HG03521 (cell line): ENCODE results near the gene PITPNM1.
"Not testable (repeated sequence)": the region's sequence is repeated elsewhere in the genome, so short reads cannot be mapped to it uniquely, and the experiment has no call there.

Experiments used
- ATAC-seq: cut with Tn5 transposase; IDR thresholded peaks from one replicate; pipeline ENCODE4 v1.9.1; 2021; ENCODE audit warnings: mild to moderate bottlenecking, moderate library complexity; ENCODE audit not compliant: unreplicated experiment

The PITPNM1 gene

DNA sequence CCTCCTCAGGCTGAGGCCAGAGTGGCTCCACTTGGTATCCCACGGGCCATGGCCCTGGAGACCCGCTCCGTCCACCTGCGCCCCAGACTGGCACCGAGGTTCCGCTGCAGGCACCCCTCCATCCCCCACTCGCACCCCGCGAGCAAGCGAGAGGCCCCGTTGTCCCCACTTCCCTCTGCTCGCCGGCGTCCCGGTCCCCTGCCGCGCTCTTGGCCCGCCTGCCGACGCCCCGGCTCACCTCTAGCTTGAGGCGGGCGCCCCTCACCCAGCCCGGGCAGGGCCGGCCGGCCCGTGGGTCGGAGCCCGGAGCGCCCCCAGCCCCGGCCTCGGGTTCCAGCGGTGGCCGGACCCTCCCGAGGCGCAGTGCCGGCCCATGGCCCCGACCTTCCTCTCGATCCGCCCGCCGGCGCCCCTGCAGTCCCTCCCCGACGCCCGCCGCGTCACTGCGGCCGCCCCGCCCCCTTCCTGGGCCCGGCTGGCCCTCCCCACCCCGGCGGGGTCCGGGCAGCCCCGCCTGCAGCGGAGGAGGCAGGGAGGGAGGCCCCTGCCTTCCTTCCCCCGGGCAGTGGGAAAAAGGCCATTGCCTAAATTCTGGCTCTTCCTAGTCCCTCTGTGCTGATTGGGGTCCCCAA, at the start of gene PITPNM1:
TSS of gene PITPNM1 (minus strand) at position 414 of the 632 bp plus-strand sequence. CDS start 1,183 bp downstream, outside the sequence.
- no peak for ATAC-seq

DNA sequence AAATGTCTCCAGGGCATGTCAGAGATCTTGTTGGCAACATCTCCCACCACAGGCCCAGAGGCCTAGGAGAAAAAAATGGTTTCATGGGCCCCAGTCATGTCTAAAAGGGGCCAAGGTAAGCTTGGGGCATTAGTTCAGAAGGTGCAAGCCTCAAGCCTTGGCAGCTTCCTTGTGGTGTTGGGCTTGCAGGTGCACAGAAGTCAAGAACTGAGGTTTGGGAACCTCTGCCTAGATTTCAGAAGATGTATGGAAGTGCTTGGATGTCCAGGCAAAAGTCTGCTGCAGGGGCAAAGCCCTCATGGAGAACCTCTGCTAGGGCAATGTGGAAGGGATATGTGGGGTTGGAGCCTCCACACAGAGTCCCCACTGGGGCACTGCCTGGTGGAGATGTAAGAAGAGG, 46.5 kb upstream of the PITPNM1 start:
- ATAC-seq: not testable (repeated sequence)

GRCh38 chr11:67551127-67551526, 46.0 kb upstream of the PITPNM1 start:
- ATAC-seq: no peak

DNA sequence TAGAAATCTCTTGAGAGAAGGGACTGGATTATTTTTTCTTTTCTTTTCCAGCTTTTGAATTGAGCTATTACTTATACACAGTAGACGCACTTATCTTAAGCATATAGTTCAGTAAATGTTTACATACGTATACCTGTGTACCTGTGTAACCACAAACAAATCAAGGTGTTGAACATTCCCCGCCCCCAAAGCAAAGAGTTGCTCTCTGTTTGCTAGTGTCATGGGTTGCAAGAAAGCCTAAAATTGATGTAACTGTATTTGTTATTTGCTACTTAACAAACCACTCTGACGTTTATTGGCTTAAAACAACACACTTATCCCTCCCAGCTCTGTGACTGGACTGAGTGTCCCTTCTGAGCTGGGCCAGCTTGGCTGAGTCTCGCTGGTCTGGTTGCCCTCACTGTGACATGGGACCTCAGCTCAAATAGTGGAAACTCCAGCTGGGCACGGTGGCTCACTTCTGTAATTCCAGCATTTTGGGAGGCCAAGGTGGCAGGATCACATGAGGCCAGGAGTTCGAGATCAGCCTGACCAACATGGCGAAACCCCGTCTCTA, 43.5 kb upstream of the PITPNM1 start:
- no peak for ATAC-seq

DNA sequence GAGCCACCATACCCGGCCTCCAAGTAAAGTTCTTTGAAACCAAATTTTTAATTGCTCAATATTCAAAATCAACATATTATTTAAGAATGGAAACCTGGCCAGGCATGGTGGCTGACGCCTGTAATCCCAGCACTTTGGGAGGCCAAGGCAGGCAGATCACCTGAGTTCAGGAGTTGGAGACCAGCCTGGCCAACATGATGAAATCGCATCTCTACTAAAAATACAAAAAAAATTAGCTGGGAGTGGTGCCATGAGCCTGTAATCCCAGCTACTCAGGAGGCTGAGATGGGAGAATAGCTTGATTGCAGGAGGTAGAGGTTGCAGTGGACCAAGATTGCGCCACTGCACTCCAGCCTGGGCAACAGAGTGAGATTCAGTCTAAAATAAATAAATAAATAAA, 42.9 kb upstream of the PITPNM1 start:
- ATAC-seq: not testable (repeated sequence)

GRCh38 chr11:67545280-67545679, 40.1 kb upstream of the PITPNM1 start:
- no peak for ATAC-seq

DNA sequence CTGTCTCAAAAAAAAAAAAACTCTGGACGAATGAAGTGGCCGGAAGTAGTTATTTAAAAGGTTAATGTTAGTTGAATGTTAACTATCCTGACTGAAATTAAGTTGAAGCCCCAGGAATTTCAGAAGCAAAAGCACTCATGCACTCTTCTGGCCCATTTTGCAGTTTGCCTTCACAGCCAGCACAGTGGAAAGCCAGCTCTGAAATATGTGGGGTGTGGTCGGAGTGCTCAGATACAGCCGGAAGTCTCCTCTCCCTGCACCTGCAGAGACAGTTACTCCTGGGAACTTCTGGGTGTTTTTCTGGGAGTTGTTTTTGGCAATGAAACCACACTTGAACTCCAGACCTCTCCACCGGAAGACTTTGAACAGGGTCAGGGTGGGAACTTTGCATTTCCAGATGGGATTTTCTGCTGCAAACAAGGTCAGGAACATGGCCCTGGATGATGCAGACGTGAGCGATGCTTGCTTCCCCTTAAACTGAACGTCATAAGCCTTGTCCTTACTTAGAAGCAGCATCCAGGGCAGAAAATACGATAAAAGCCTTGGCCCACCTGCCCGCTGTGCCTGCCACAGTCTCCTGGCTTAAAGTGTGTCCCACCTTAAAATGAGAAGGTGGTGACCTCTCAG, 39.6 kb upstream of the PITPNM1 start:
- ATAC-seq: no peak

GRCh38 chr11:67543585-67543984, 38.4 kb upstream of the PITPNM1 start:
- no peak for ATAC-seq

DNA sequence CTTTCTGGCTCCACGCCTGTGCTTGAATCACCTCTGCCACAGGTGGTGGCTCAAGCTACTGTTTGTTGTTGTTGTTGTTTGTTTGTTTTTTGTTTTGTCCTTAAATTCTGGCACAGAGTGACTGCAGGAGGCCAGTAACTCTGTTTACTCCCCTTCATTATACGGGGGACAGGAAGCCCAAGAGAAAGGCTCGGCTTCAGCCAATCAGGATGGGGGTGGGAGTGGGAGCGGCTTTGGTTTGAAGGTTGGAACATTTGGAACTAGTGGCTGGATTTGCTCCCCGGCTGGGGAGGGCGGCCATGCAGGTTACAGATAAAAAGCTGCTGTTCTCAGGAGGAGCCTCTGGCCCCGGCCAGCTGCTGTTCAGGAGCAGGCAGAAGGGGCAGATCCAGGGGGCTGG, 37.8 kb upstream of the PITPNM1 start:
- no peak for ATAC-seq

DNA sequence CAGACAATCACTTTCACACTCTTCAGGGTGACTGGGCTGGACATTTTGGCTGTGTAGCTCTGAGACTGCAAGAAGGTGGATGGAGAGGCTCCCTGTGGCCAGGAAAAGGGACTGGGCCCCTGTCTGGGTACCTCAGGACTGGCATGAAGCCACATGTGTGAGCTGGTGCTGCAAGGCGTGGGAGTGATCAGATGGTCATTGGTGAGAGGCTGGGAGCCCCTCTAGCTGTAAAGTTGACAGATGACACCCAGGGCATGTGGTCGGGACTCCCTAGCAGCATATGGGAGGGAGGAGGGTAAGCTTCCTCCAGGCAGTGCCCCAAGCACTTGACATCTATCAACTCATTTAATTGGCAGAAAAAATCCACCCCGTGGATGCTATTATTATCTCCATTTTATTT, 37.0 kb upstream of the PITPNM1 start:
- ATAC-seq: no peak

DNA sequence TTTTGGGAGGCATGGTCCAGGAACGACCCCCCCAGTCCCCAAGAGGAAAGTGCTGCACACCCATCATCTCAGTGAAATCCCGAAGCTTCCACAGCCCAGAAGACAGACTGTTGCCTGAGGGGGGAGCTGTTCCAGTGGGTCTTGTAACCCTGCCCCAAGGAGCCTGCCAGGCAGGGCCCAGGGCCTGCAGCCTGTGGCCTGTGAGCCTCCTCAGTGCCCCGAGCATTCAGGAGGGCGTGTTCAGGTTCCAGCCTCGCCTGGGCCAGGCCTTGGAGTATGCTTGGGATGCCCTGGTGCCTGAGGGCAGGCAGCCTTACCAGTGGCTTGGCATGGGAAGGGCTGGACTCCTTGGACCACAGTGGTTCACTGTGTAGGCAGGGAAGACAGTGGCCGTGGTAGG, 36.0 kb upstream of the PITPNM1 start:
- no peak for ATAC-seq

GRCh38 chr11:67539550-67539949, 34.4 kb upstream of the PITPNM1 start:
- ATAC-seq: no peak

DNA sequence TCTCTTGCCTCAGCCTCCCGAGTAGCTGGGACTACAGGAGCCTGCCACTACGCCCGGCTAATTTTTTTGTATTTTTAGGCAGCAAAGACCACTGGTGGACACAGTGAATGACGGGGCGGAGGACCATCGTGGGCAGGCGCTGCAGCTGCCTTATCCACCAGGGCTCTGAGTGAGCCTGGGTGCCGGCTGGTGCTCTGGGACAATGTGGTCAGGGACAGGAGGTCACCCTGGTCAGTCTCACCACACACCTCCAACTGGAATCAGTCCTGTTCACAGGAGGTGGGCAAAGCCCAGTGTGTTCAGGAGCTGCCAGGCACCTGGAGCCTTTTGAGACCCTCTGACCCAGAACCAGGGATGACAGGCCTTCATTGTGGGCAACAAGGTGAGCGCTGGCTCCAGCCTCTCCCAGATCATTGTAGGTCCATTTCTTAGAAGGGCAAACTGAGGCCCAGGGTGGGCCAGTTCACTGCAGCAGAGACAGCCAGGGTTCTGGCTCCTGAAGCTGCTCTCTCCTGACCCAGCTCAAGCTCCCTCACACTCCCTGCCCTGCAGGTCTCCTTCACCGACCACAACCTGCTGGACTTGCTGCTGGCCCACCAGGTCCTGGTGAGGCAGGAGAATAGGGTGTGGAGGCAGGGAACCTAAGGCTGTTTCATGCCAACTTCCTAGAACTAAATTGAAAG, 33.8 kb upstream of the PITPNM1 start:
- ATAC-seq: no peak

- ATAC-seq: no peak
These were observed 33.1 kb upstream of the PITPNM1 start for GRCh38 chr11:67538306-67538705.

DNA sequence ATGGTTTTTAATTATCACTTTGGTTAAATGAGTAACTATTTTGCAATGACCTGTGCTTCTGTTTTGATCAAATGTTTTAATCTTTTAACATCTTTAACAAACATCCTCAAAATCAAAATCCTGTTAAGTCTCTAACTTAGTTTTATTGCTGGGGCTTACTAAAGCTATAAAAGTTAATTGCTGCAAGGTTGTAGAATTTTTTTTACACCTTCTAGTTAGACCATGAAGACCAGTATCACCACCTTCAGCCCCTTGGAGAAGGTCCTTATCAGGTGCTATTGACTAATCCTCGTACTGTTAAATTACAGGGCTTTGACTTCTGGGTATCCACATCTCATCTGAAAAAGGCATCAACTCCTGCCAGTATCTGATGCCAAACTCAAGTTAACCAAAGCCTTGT, 30.4 kb upstream of the PITPNM1 start:
- no peak for ATAC-seq

DNA sequence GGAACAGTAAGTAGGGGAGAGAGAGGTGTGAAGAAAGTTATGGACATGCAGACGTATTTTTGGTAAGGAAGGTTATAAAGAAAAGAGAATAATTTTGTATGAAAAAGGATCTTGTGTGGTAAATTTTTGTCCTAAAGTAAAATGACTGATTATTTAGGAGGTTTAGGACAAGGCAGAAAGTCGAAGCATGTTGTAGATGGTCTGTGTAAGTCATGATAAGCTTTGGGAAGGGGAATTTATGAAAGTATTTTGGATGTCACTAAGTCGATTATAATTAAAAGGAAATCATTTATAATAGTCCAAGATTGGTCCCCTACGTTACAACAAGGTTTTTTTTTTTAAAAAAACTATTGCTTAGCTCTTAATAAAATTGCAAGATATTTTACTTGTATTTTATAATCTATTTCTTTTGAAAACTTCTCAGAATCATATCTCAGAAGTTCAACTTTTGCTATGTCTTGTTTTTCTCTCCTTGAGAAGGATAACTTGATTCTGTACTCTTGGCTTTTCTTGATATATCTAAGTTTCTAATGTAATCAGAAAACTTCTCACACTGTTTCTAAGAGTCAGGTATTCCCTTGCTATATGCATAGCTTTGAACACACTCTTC, 29.0 kb upstream of the PITPNM1 start:
- no peak for ATAC-seq

- ATAC-seq: no peak
These were observed 27.7 kb upstream of the PITPNM1 start for GRCh38 chr11:67532889-67533288.

GRCh38 chr11:67530282-67530592, 25.1 kb upstream of the PITPNM1 start:
- ATAC-seq: no peak

DNA sequence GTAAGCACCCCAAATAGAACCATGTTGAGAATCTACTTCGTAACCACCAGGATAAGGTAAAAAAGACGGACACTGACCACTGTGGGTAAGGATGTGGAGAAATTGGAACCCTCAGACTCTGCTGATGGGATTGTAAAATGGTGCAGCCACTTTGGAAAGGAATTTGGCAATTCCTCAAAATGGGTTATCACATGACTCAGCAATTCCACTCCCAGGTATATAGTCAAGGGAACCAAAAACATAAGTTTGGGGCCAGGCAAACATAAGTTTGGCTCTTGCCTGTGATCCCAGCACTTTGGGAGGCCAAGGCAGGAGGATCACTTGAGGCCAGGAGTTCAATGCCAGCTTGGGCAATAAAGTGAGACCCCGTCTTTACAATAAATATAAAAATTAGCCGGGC, 23.2 kb upstream of the PITPNM1 start:
- no peak for ATAC-seq

GRCh38 chr11:67525275-67525976, 20.3 kb upstream of the PITPNM1 start:
- ATAC-seq: no peak

- no peak for ATAC-seq
These were observed 19.3 kb upstream of the PITPNM1 start for GRCh38 chr11:67524480-67524808.
